Mucosa of descending colon (tissue), 3 donors: ENCODE measurements around the gene PF4V1. TPM values are rescaled to one million over a fixed set of nuclear protein-coding genes. Genes with fewer than 3 reads are reported as not detected.

Experiments
- ATAC-seq: fragments of 200-7000 bp; cut with Tn5 transposase; one replicate; pipeline ENCODE4 v1.9.1; 2020; ENCODE audit warnings: mild to moderate bottlenecking, moderate library complexity
- DNase-seq, 3 donors: peaks; one replicate each; pipeline ENCODE4 v3.0.0-alpha.2; 2020
- H3K36me3 ChIP-seq: fragments of 200-600 bp; one replicate; pipeline ENCODE4 v1.8.0; 2021; ENCODE audit warnings: low read depth, mild to moderate bottlenecking
- H3K4me1 ChIP-seq: fragments of 200-600 bp; one replicate; pipeline ENCODE4 v1.8.0; 2021; ENCODE audit warnings: low read depth, mild to moderate bottlenecking
- H3K4me3 ChIP-seq: fragments of 200-600 bp; one replicate; pipeline ENCODE4 v1.8.0; 2021; ENCODE audit warnings: mild to moderate bottlenecking
- H3K9me3 ChIP-seq: fragments of 200-600 bp; one replicate; pipeline ENCODE4 v1.8.0; 2021; ENCODE audit warnings: mild to moderate bottlenecking
- CTCF ChIP-seq: fragments of 200-600 bp; IDR thresholded peaks from one replicate; pipeline ENCODE4 v1.8.0; 2022; ENCODE audit warnings: antibody characterized with exemption, mild to moderate bottlenecking
- intact Hi-C, 2 donors: fragments of 100-400 bp; cut with DNase I in 1 of 2; cut with micrococcal nuclease in 1 of 2; formaldehyde crosslinking; loops; one replicate each; pipeline versions ENCODE4 v1.11.0 to v1.11.1; 2022; cut with DNase I, micrococcal nuclease
- total RNA-seq, 3 donors: library from RNA; stranded (reverse); fragmentation: NEBNext Ultra II Directional in 2 of 3; extraction: Animal tissue kit (Norgen Biotek cat#: 25700) in 2 of 3; gene quantifications; one replicate each; pipeline versions ENCODE4 v1.2.1 to v1.2.4, GENCODE V29; 2021 to 2023
- donor health status: DM: no; HTN: no; CAD: no; lungs with moderate emphysema.
- donor health status: DM: no; HTN: no; CAD: no.
- donor health status: DM: no; HTN: yes; CAD: no.

The PF4V1 gene
- total RNA-seq, 3 donors from 2014 or later = not detected

- no peak for TF ChIP-seq CTCF
- H3K9me3 ChIP-seq = no peaks in the 10 kb centered on the region
- no peak overlapping the region for H3K4me3 ChIP-seq
- H3K36me3 ChIP-seq = no peaks in the 10 kb centered on the region
- intact Hi-C loops = loop anchor here in 1 of 2 donors (10.0 kb wide), 1 partner anchor 169 kb away; the partner anchor contains the start of gene CXCL3
- no peak for DNase-seq
- H3K4me1 ChIP-seq = no peaks in the 10 kb centered on the region
- no peak for ATAC-seq
These were observed 13.2 kb downstream of the PF4V1 start for GRCh38 chr4:73866246-73866645.

GRCh38 chr4:73867783-73868182 lies 14.7 kb downstream of the PF4V1 start:
- TF ChIP-seq CTCF = no peak
- no peaks in the 10 kb centered on the region for H3K36me3 ChIP-seq
- H3K4me3 ChIP-seq = no peak overlapping the region
- no peaks in the 10 kb centered on the region for H3K4me1 ChIP-seq
- peak in 2 of 3 donors; percentile 39 to 67 for DNase-seq
- intact Hi-C loops = loop anchor here in 1 of 2 donors (10.0 kb wide), 1 partner anchor 167 kb away; the partner anchor contains the start of gene CXCL3
- H3K9me3 ChIP-seq = no peaks in the 10 kb centered on the region
- peak; percentile 63 for ATAC-seq

GRCh38 chr4:73868206-73869129 lies 15.4 kb downstream of the PF4V1 start:
- ATAC-seq = peak; percentile 44
- DNase-seq = peak in 2 of 3 donors; percentile 24 to 37
- Histone ChIP-seq H3K4me3 (peak overlapping the region; percentile 56), H3K36me3 (no peaks in the 10 kb centered on the region), H3K4me1 (no peaks in the 10 kb centered on the region), H3K9me3 (no peaks in the 10 kb centered on the region)
- no peak for TF ChIP-seq CTCF
- intact Hi-C loops = loop anchor here in 1 of 2 donors (10.0 kb wide), 1 partner anchor 166 kb away; the partner anchor contains the start of gene CXCL3

- intact Hi-C loops = loop anchor here in 1 of 2 donors (10.0 kb wide), 1 partner anchor 165 kb away; the partner anchor contains the start of gene CXCL3
- TF ChIP-seq CTCF = no peak
- Histone ChIP-seq H3K4me1 (no peaks in the 10 kb centered on the region), H3K36me3 (no peaks in the 10 kb centered on the region), H3K4me3 (peak within 1 kb of the TSS; percentile 56), H3K9me3 (no peaks in the 10 kb centered on the region)
- ATAC-seq (peak; percentile 73), DNase-seq (peak; percentile 76 to 82 (median 82))
These were observed 16.3 kb downstream of the PF4V1 start, which contains the start of gene CXCL1 for GRCh38 chr4:73869130-73870055. CXCL1 (plus strand) TSS chr4:73869393; CDS start chr4:73869471, 78 bp downstream.

GRCh38 chr4:73870260-73870659 lies 17.2 kb downstream of the PF4V1 start:
- no peaks in the 10 kb centered on the region for H3K9me3 ChIP-seq
- H3K36me3 ChIP-seq = no peaks in the 10 kb centered on the region
- intact Hi-C loops = no loop called here
- H3K4me3 ChIP-seq = no peak overlapping the region
- DNase-seq (peak in 2 of 3 donors; percentile 23 to 41), ATAC-seq (peak; percentile 67)
- H3K4me1 ChIP-seq = no peaks in the 10 kb centered on the region
- TF ChIP-seq CTCF = no peak
